ENCODE measurements around the gene TACC3. TPM values are rescaled to one million over a fixed set of nuclear protein-coding genes. Genes with fewer than 3 reads are reported as not detected.

TACC3 gene
- 1.8 and 7.1 TPM in 2 replicates for total RNA-seq (ENCODE audit: low replicate concordance)

DNA sequence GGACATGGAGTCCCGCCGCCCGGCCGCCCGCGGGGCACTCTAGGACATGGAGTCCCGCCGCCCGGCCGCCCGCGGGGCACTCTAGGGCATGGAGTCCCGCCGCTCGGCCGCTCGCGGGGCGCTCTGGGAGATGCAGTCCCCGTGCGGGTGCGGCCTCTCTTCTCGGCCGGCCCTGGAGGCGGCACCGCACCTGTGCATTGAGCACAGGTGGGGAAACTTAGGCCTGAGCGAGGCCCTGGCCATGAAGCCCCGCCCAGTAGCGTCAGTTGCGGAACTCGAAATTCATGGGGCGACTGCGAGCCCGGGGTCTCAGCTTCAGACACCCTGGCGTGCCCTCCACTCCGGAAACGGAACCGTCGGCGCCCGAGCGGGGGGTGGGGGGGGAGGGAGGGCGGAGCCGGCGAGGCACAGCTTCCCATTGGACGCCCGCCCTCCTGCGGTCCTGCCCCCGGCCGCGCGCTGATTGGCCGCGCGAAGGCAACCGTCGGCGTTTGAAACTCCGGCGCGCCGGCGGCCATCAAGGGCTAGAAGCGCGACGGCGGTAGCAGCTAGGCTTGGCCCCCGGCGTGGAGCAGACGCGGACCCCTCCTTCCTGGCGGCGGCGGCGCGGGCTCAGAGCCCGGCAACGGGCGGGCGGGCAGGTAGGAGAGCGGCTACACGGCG is at the start of gene TACC3, which contains the start of gene TMEM129:
Gene TACC3 (plus strand): TSS at position 519 of the 663 bp plus-strand sequence. CDS start 1,901 bp downstream, outside the sequence.
Gene TMEM129 (minus strand): TSS at position 321 of the 663 bp plus-strand sequence. CDS start 486 bp downstream, outside the sequence.

DNA sequence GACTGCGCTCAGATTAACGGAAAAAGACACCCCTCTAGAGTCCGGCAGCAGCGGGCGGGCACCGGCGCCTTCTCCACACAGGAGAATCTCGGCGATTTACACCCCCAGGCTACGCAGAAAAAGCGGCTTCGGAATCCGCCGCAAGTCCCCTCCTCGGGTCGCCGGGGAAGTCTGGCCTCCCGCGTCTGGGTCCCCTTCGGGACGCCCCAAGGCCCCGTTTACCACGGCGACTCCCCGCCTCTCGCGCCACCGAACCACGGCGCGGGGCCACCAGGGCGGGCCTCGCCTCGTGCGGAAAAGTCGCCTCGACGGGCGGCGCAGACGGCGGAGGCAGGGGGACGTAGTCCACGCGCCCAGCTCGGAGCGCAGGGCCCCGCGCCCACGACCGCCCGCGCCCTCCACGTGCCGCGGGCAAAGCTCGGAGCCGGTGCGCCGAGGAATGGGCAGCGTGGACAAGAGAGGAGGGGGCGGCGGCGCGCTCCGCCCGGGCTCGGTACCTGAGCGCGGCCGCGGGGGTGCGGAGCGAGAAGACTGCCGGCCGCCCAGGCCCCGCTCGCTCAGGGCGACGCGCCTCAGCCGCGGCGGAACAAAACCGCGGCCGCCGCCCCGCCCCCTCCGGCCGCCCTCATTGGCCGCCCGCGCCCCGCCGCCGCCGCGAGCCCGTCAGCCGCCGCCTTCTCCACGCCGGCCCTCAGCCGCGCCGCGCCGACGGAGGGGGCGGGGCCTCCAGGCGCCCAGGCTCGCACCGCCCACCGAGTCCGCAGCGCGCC is 37.4 kb upstream of the TACC3 start, which contains the start of gene FAM53A:
Gene FAM53A (minus strand): TSS at position 578 of the 770 bp plus-strand sequence. CDS start 15,572 bp downstream, outside the sequence.

GRCh38 chr4:1712216-1713002 is 8.9 kb upstream of the TACC3 start, which contains the start of gene SLBP:
TSS of gene SLBP (minus strand) at chr4:1712319. CDS start at chr4:1712188, 131 bp downstream.

GRCh38 chr4:1792832-1793495 is 71.6 kb downstream of the TACC3 start, which contains the start of gene FGFR3:
TSS of gene FGFR3 (plus strand) at chr4:1793293. CDS start at chr4:1793935, 642 bp downstream.

Other genes with a start within 250 kb of the TACC3 start
- 0.23 and 1.5 TPM in 2 replicates for gene FAM53A, start 37.2 kb upstream of the TACC3 start, total RNA-seq (ENCODE audit: low replicate concordance)
- 18.8 and 45.2 TPM in 2 replicates for gene SLBP, start 9.2 kb upstream of the TACC3 start, total RNA-seq (ENCODE audit: low replicate concordance)
- 33.8 and 37.2 TPM in 2 replicates for gene TMEM129, start 198 bp upstream of the TACC3 start, total RNA-seq (ENCODE audit: low replicate concordance)
- 0.47 and 0.83 TPM in 2 replicates for gene FGFR3, start 71.8 kb downstream of the TACC3 start, total RNA-seq (ENCODE audit: low replicate concordance)
- gene LETM1, start 134.6 kb downstream of the TACC3 start, total RNA-seq (ENCODE audit: low replicate concordance) = 93.3 and 95.6 TPM in 2 replicates
- 25.9 and 30.6 TPM in 2 replicates for gene NSD2, start 149.9 kb downstream of the TACC3 start, total RNA-seq (ENCODE audit: low replicate concordance)

Measured in smooth muscle cell of the coronary artery (primary cell).